GM19238 (cell line): ENCODE measurements around the gene SLC28A2.

Experiments used
- DNase-seq: peaks from one replicate; pipeline ENCODE4 v3.0.0; 2011; ENCODE audit warnings: low spot score; ENCODE audit not compliant: insufficient read length

SLC28A2 gene

GRCh38 chr15:45326280-45326679 lies 74.2 kb downstream of the SLC28A2 start:
- no peak for DNase-seq

- DNase-seq = no peak
Measured at GRCh38 chr15:45326741-45327140, 74.7 kb downstream of the SLC28A2 start.
